DMS79 (cell line): ENCODE data around the gene PROX2.

Experiments used
- DNase-seq: peaks from one replicate; lab custom pipeline; 2025; lab: John Stamatoyannopoulos, UW

Gene PROX2

GRCh38 chr14:74875941-74876913, at the start of gene PROX2:
TSS of gene PROX2 (minus strand) at chr14:74876145. CDS start at chr14:74863834, 12,311 bp downstream.
- DNase-seq: no peak

DNA sequence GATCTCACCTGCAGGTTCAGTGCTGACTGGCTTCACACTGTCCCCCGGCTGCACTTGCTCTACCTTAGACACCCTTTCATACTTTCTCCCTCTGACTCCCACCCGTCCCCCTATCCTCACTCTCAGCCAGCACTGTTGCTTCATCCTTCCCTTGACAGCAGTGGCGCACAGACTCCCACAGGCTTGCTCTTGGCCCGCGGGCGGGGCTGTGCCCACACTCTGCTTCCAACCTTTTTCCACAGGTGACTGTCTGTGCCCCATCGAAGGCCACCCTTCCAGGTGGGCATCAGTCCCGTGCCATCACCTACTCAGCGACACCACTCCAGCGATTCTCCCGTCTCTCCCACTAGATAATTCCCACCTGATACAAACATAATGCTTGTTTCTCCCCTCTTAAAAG, 48.1 kb upstream of the PROX2 start:
- DNase-seq: no peak

GRCh38 chr14:74922752-74923401, 46.9 kb upstream of the PROX2 start, which contains the start of gene RPS6KL1:
TSS of gene RPS6KL1 (minus strand) at chr14:74923260. CDS start at chr14:74921541, 1,719 bp downstream.
- peak; percentile 88 for DNase-seq

DNA sequence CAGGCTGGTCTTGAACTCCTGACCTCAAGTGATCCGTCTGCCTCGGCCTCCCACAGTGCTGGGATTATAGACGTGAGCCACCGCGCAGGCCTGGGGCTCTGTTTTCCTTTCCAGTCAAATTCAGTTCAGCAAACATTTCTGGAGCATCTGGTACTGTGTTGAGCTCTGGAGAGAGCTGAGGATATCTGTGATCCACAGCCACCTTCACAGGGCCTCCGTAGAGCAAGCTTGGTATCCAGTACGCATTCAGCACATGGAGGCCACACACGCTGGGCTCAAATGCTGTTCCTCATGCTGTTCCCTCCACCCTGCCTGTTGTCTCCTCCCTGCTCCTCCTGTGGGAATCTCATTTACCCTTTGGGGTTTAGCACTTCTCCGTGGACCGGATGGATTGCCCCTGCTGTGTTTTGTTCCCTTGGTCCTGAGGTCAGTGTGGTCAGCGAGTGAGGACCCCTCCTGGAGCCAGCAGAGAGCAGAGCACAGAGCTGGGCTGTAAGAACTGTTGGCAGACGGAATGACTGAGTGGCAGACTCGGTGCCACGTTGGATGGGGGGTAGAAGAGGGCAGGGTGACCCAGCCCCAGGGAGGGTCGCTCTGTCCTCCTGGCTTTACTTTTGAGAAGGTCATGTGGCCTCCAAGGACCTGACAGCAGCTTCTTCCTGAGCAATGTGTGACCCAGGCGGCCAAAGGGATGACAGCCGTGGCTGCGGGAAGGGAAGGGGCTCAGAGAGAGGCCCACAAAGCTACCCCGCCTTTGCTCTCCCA, 46.2 kb upstream of the PROX2 start:
- DNase-seq: no peak

- DNase-seq: no peak
These were observed 45.2 kb upstream of the PROX2 start for GRCh38 chr14:74921053-74921620.

DNA sequence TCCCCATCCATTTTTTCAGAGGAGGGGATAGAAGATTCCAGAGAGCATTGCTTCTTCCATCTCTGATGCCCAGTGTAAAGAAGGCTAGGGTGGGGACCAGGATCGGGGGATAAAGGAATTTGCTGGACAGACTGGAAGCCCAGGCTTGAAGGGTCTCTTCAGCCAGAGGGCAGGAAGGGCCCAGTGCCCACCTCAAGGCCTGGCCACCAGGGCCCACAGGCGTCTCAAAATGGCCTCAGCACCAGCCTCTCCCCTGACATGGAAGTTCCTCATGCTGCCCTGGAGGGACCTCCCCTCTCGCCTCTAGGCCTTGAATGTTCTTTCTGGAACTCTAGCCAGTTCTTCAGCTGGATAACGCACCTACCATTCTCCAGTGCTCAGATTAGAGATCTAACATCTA, 44.3 kb upstream of the PROX2 start:
- no peak for DNase-seq

GRCh38 chr14:74919421-74920165, 43.6 kb upstream of the PROX2 start:
- no peak for DNase-seq

GRCh38 chr14:74918380-74918779, 42.4 kb upstream of the PROX2 start:
- DNase-seq: no peak

GRCh38 chr14:74917646-74918081, 41.7 kb upstream of the PROX2 start:
- DNase-seq: no peak

DNA sequence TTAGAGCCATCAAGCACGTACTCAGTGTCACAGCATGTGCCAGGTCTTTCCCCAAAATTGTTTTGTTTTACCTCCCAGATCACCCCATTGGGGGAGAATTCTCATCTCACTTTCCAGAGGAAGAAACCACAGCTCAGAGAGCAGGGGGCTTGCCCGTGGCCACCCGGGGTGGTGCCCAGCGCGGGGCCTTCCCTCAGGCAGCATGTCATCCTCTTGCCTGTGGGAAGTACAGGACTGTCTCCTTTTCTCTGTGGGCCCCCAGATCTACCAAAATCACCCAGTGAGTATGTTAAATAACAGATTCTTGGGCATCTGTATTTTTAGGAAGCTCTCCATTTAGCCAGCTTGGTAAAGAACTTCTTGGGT, 41.2 kb upstream of the PROX2 start:
- DNase-seq: no peak

GRCh38 chr14:74915826-74916225, 39.9 kb upstream of the PROX2 start:
- no peak for DNase-seq

DNA sequence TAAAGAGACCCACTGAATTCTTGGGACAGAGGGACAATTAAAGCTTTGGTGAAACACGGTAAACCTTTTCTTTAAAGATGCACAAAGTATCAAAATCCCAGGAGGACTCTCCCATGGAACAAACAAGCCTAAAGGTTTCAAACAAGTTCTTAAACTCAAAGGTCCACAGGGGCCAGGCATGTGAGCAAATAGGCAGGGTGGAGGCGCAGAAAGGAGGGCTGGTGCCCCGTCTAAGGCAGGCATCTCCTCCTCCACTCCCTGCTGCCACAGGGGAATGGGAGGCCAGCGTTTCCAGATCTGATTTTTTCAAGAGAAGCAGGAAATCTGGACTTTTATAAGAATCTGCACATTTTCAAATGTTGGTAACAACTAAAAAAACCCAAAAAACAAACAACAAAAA, 39.5 kb upstream of the PROX2 start:
- DNase-seq: no peak

GRCh38 chr14:74913986-74914573, 38.1 kb upstream of the PROX2 start:
- no peak for DNase-seq

GRCh38 chr14:74913393-74913910, 37.5 kb upstream of the PROX2 start:
- DNase-seq: no peak

DNA sequence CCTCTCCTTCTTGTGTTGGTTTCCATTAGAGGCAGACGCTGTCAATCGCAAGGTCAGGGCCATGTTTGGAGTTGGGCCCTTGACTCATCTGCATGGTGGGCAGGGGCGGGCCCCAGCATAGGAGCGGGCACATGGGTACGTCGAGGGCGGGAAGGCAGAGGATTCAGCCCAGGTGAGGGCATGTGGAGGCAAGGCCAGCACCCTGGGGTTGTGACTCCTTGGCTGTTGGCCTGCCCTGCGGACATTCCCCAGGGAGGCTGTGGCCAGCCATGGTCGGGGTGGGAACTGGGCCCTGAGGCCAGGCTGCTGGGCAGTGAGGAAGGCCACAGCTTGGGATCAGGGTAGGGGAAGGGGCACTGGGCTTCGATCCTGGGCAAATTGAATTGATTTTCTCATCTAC, 36.9 kb upstream of the PROX2 start:
- no peak for DNase-seq

- no peak for DNase-seq
These were observed 36.2 kb upstream of the PROX2 start for GRCh38 chr14:74912111-74912510.

GRCh38 chr14:74911704-74912103, 35.8 kb upstream of the PROX2 start:
- no peak for DNase-seq

- no peak for DNase-seq
These were observed 35.3 kb upstream of the PROX2 start for GRCh38 chr14:74911221-74911620.

DNA sequence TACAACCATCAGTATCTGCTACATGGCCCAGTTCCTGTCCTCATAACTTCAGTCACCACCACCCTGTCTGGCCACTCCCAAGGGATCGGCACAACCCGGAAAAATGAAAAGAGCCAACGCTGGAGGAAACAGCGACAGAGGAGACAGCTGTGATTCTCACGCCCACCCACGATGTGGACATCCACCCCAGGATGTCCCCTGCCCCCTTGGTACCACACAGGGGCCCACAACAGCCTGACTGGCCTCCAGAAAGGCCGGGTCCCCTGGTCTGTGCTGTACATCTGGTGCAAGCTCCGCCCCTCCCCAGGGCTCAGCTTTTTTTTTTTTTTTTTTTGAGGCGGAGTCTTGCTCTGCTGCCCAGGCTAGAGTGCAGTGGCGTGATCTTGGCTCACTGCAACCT, 34.6 kb upstream of the PROX2 start:
- DNase-seq: no peak

DNA sequence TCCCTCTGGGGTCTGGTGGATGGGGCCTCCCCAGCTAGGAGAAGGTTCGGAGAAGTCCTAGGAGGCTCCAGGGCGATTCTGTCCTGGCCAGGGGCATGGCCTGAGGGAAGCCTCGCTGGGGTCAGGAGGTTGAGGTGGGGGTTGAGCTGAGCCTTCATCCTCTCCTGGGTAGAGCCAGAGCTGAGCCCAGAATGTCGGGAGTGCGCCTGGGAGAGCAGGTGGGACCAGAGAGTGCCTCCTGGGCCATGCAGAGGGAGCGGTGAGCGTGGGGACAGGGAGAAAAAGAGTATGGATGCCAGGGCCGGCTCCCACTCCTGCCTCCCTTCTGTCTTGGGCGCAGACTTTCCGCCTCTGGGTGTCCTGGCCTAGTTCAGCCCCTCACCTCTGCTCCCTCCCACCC, 34.0 kb upstream of the PROX2 start:
- no peak for DNase-seq

- no peak for DNase-seq
These were observed 33.6 kb upstream of the PROX2 start for GRCh38 chr14:74909501-74909900.
